Inferior parietal cortex (tissue), 1 donor: ENCODE data around the gene ATP4B.

ENCODE experiments used
- DNase-seq: peaks from one replicate; pipeline ENCODE4 v3.0.0-alpha.2; 2016; ENCODE audit errors: extremely low spot score

The ATP4B gene

DNA sequence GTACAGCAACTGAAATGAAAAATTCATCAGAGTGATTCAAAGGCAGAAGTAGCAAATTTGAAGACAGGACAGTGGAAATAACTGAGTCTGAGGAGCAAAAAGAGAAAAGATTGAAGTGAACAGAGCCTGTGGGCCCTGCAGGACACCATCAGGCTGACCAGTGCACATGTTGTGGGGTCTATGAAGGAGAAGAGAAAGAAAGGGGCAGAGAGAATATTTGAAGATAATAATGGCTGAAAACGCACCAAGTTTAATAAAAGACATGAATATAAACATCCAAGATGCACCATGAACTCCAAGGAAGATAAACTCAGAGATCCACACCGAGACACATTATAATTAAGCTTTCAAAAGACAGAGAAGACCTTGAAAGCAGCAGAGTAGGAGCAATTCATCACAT is 15.4 kb downstream of the ATP4B start:
- DNase-seq, result no peak

- no peak for DNase-seq
Measured at GRCh38 chr13:113641426-113641825, 16.6 kb downstream of the ATP4B start.

DNA sequence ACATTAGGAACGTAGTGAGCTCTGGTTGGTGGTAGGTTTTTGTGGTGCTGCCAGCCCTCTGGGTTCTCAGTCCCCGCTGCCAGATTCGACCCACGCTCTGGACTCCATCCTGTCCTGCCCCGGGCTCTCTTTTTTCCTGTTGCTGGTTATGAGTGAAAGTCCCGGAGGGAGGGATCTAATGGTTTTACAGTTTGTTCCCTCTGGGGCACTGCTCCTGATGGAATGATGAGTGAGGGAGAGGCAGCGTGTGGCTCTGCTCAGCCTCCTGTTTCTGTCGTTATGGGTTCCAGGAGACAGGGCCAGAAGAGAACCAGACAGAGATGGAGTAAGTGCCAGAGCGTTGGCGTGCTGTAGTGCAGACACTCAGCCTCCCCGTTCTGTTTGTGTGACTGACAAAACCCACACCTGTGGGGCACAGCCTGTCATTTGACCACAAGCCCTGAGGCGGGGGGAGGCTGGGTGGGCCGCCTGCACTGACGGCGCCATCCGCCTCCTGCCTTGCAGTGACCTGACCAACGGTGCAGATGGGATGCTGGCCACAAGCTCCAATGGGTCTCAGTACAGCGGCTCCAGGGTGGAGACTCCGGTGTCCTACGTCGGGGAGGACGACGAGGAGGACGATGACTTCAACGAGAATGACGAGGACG is 18.3 kb downstream of the ATP4B start:
- no peak for DNase-seq

DNA sequence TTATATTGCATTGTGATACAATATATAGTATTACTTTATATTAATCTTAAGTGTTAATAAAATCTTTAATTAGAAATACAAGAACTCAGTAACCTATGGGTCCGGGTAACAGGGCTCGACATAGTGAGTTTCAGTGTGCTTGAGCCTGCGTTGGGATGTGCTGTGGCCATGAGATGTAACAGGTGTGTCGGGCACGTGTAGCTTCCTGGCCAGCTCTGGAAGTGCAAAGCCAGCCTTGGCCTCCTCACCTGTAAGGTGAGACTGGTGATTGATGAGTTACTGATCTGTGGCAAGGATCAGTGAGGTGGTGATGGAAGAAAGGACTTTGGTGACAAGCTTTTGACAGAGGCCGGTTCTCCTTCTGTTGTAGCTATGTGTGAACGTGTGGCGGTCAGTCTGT is 19.2 kb downstream of the ATP4B start:
- no peak for DNase-seq

GRCh38 chr13:113638173-113638746 is 19.7 kb downstream of the ATP4B start:
- DNase-seq, result no peak

DNA sequence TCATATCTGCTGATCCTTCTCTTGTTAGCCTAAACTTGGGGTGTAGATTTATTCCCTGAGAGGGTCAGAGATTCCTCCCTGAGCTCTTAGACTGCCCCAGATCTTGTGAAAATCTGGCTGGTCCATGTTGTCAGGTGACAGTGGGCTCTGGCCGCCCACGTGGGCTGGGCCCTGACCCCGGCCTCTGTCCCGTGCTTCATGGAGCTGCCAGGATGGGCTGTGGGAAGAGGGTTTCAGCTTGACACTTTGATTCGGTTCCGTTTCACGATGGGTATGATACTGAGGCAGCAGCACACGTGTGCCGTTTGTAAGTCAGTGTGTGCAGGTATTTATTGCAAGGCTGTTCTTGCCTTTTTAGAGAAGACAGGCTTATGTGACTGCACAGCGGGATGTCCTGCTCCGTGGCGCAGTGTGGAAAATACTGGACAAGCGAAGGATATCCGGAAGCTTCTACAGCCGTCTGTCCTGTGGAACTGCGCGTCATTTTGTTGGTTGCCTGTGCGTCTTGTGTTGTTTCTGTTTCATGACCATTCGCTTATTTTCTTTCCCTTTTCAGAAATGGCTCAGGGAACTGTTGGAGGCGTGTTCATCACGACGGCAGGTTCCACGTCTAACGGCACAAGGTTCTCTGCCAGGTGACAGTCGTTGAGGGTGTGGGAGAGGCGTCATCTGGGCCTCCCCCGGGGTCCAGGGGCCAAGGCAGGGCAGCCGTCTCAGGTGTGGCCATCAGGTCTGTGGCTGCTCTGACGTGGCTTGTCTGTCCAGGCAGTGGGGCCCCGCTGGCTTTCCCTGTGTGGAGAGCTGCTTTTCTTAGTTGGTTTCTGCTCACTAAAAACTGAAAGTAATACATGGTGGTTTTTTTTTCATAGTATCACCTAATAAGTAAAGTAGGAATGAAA is 20.5 kb downstream of the ATP4B start:
- no peak for DNase-seq

DNA sequence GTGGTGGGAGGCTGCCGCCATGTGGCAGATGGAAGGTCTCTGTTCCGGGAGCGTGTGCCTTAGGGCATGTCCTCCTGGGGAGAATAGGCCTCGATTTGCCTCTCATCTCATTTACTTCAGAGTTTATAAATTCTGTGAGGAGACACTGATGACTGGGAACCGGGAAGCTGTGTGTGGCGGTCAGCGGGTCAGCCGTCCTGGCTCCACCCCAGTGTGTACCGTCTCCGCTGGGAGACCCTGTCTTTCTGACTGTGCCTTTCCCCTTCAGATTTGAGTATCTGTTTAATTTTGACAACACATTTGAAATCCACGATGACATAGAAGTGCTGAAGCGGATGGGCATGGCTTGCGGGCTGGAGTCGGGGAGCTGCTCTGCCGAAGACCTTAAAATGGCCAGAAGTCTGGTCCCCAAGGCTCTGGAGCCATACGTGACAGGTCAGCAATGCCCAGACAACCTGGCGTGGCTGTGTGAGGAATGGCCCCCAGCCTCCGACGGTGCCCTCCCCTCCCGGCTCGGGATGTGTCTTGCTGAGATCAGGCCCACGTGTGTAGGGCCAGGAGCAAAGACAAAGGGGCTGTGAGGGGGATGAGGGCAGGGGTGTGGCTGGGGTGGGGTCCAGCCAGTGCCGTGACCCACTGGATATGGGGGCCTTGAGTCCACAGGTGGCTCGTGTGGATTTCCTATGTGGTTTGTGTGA is 21.6 kb downstream of the ATP4B start:
- no peak for DNase-seq

DNA sequence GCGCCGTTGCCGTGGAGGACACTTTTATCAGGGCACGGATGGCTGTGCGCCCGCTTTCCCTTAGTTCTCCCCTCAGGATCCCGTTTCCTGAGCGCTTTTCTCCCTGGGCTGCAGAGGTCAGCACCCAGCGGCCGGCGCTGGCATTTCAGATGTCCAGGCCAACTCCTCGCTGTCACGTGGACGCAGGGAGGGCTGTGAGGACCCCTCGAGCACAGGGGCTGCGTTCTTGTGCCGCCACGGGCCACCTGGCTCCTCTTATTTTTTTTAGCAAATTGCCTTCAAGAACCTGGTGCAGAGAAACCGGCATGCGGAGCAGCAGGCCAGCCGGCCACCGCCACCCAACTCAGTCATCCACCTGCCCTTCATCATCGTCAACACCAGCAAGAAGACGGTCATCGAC is 22.3 kb downstream of the ATP4B start:
- no peak for DNase-seq

DNA sequence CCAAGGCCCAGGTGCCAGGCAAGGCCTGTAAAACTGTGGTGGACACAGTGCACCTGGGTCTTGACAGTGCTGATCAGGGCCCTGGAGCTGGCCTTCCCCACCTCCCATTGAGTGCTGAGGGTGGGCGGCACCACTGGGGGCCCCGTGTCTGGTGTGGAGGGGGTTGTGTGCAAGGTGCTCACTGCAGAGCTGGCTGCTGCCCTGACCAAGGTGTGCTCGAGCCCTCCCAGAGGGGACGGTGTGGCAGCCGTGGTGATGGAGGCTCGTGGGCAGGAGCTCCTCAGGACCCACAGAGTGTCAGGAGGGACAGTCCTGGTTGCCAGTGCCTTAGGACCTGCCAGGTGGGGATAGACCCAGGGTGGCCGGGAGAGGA is 23.0 kb downstream of the ATP4B start:
- no peak for DNase-seq

DNA sequence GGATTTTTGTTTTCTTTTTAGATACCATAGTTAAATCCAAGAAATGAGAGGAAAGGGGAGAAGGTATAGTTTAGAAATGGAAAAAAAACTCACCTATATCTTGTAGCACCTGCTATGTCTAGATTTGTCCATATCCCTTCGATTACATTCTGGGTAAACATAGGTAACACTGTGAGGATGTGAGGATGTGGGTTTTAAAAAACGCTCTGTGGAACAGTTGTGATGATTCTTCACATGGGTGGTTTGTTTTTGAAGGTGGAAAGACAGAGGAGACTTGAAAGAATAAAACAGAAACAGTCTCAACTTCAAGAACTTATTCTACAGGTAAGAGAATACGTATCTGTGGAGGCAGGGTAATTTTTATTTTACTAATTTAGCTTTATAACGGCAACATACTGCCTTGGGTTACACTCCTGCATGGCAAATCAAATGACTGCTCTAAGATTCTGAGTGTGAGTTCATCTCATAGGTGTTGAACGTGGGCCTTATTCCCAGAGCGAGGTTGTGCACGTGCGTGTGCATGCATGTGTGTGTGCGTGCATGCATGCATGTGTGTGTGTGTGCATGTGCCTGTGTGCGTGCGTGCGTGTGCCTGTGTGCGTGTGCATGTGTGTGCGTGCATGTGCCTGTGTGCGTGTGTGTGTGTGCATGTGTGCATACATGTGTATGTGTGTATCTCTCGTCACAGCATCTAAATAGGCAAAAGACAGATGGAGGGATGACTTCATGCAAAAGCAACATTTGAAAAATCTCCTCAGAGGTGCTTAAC is 23.5 kb downstream of the ATP4B start:
- no peak for DNase-seq

DNA sequence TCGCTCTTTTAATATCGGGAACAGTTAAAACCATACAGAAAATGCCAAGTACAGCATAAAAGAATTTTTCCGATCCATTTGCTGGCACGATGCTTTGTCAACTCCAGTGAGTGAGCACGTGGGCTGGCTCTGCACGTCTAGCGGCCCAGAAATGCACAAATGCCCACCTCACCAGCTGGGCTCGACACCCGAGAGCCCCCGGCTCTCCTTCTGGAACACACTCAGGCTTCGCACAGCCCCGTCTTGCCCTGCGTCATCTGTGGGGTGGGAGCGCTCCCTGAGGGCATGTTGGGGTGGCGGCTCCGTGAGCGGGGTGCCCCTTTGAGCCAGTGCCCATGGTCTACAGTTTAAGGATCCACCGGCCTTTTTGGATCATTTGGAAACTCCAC is 24.5 kb downstream of the ATP4B start:
- DNase-seq, result no peak

- DNase-seq, result no peak
Measured at GRCh38 chr13:113632706-113633484, 25.1 kb downstream of the ATP4B start.

DNA sequence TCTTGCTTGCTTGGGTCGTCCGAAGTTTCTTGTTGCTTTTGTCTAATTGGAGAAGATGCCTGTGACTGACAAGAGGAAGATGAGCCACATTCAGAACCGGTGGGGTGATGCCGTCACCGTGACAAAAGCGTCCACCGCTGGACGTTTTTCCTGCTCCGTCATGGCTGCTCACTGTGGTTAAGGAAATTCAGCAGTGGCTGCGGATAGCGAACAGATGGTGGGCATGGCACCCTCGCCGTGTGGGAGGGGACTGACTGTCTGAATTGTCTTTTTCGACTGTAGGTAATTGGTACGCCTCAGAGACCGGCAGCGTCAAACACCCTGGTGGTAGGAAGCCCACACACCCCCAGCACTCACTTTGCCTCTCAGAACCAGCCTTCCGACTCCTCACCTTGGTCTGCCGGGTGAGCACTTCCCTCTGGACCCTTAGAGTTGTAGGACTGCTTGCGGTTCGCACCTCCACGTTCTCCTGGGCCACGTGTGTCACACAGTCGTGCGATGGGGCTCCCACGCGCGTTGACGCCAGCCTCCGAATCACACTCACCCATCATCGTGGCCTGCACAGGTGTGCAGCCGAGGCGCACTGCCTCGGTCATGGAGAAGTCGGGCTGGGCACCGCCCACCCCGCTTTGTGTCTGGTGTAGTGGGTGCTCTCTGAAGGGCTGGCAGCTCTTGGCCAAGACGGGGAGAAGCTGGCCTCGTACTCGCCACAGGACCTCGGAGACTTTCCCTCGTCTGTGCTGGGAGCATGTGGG is 26.5 kb downstream of the ATP4B start:
- no peak for DNase-seq

GRCh38 chr13:113630804-113631203 is 27.2 kb downstream of the ATP4B start:
- no peak for DNase-seq

DNA sequence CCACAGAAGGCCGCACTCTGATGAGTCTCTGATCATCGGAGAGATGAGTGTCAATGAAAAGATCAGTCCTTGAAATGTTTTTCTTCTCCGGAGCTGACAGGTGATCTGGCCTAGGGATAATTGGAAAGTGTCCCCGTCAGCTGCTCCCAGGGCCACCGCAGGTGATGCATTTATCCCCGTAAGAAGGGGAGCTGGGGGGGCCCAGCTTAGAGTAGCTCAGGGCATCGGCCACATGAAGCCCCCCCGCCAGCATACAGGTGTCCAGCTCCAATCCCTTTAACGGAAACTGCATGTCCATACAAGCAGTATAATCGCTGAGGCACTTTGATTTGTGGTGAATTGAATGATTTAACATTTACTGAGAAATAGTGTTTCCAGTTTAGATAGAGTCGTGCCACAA is 27.7 kb downstream of the ATP4B start:
- no peak for DNase-seq

GRCh38 chr13:113629866-113630265 is 28.1 kb downstream of the ATP4B start:
- DNase-seq, result no peak

DNA sequence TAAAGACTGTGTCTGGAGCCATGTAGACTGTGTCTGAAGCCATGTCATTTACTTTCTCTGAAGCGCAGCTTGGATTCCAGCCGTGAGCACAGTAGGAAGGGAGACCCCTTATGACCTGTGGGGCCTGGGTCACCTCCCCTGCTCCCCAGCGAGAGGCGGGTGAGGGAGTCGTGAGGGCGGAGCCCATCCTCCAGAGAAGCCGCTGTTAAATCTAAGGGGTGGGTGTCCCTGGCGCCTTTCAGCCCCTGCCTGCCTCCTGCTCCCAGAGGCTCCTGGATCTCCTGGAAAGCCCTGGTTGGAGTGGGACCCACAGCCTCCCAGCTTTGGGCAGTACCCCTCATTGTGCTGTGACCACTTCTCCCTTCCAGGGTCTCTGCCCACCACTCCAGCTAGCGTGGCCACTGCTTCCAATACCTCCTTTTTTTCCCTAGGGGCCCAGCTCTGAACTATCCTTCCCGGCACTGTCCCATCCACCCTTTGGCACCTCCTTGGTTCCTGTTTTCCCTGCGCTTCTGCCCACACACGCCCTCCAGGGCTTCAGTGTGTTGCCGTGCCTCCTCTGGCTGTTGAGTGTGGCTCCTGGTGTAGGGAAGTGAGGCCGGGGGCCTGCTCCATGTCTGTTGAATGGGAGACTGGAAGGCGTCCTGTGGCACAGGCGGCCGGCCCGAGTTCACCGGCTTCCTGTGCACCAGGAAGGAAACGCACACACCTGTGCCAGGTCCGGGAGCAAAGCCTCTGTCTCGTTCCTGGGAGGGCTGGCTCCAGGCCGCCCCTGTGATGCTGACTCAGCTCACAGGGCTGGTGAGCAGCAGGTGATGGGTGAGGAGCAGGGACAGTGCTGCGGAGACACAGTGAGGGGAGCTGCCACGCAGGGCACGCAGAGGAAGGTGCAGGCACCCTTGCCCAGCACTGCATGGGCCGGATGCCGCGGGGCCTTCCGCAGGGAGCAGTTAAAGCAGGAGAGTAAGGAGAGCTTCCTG is 29.4 kb downstream of the ATP4B start:
- no peak for DNase-seq

GRCh38 chr13:113627136-113627535 is 30.9 kb downstream of the ATP4B start:
- no peak for DNase-seq
